ENCODE measurements around the gene TMEM94. TPM values are rescaled to one million over a fixed set of nuclear protein-coding genes. Genes with fewer than 3 reads are reported as not detected.
A peak's percentile ranks its signal among the peaks of the same experiment; 100 is the strongest.
"Not testable (repeated sequence)": the region's sequence is repeated elsewhere in the genome, so short reads cannot be mapped to it uniquely, and the experiment has no call there.

Gene TMEM94
- total and polyA plus RNA-seq, 5 donors from 2014 or later: 4.0 to 94.7 (median 7.1) TPM

DNA sequence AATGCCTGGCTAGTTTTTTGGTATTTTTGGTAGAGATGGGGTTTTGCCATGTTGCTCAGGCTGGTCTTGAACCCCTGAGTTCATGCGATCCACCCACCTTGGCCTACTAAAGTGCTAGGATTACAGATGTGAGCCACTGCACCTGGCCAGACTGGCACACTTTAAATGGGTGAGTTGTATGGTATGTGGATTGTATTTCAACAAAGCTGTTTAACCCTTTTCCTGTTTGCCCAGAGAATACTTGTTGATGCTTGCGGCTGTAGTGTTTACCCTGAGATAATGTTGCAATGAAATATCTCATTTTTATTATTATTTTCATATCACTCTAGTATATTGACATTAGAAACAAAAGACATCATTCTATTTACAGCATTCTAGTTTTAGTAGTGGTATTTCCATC is 17.1 kb upstream of the TMEM94 start:
- no peak for ATAC-seq (ENCODE audit: low read depth in 2 of 2)
- H3K27me3 ChIP-seq (ENCODE audit: control insufficient read depth, insufficient read depth, low read length): no peaks in the 10 kb centered on the region
- H3K4me1 ChIP-seq (ENCODE audit: control insufficient read depth, insufficient read depth, low read length, poor library complexity, severe bottlenecking): peaks cover 14% of the 10 kb centered on the region
- Mint-ChIP-seq H3K36me3 (no peaks in the 10 kb centered on the region), H3K4me1 (peaks cover 0 to 20% (median 11%) of the 10 kb centered on the region in 4 donors), H3K27ac (no peak overlapping the region), H3K27me3 (peaks cover 12% of the 10 kb centered on the region), H3K4me3 (no peak overlapping the region), H3K9me3 (no peaks in the 10 kb centered on the region)
- no peak overlapping the region for H3K27ac ChIP-seq (ENCODE audit: insufficient read depth, low read length, poor library complexity, severe bottlenecking)
- H3K4me3 ChIP-seq (ENCODE audit: low read depth, low read length): no peak overlapping the region
- H3K36me3 ChIP-seq (ENCODE audit: control insufficient read depth, insufficient read depth, low read length): no peaks in the 10 kb centered on the region
- no peaks in the 10 kb centered on the region for H3K9me3 ChIP-seq (ENCODE audit: control insufficient read depth in 2 of 2, low read length in 2 of 2)
- DNase-seq: no peak

DNA sequence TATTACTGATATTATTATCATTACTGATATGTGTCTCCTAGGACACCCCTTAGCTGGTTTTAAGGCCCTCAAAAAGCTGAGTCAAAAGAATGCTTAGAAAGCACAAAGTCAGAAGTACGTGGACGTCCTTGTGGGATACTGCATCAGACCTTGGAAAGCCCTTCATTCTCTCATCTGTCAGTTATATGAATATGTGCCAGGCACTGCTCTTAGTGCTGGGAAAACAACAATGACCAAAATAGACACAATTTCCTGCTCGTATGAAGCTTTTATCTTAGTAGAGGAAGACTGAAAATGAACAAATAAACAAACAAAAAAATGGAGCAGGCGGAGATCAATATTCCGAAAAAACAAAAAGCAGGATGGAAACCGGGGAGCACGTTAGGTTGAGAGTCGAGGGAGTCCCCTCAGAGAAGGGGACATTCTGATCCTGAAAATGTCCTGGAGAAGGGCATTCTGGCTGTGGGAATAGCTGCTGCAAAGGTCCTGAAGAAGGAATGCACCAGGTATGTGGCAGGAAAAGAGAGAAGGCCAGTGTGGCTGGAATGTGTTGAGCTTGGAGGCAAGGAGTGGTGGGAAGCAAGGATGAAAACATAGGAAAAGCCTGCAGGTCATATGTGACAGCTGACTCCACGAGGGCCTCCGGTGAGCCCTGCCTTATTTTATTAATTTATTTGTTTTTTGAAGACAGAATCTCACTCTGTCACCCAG is 15.5 kb upstream of the TMEM94 start:
- Mint-ChIP-seq H3K9me3 (no peaks in the 10 kb centered on the region), H3K27ac (no peak overlapping the region)

DNA sequence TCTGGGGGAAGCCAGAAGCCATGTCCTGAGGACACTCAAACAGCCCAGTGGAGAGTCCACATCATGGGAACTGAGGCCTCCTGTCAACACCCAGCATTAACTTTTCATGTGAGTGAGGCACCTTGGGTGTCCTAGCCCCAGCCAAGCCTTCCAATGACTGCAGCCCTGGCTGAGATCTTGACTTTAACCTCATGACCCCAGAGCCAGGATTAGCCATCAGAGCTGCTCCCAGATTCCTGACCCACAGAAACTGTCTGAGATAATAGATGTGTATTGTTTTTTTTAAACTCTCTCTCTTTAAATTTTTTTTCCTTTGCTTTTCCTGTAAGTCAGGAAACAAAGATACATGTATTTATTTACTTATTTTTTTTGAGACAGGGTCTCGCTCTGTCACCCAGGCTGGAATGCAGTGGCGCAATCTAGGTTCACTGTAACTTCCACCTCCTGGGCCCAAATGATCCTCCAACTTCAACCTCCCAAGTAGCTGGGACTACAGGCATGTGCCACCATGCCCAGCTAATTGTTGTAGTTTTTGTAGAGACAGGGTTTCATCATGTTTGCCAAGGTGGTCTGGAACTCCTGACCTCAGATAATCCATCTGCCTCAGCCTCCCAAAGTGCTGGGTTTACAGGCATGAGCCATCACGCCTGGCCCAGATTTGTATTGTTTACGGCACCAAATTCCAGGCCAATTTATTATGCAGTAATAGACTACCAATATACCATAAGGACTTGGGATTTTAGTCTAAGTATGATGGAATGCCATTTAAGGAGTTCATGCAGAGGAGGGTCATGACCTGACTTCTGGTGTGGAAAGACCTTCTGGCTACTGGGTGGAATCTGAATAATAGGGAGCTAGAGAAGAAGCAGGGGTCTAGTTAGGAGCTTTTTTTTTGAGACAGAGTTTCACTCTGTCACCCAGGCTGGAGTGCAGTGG is 14.0 kb upstream of the TMEM94 start:
- Histone ChIP-seq H3K9me3 (ENCODE audit: control insufficient read depth in 2 of 2, low read length in 2 of 2) (no peaks in the 10 kb centered on the region), H3K36me3 (ENCODE audit: control insufficient read depth, insufficient read depth, low read length) (no peaks in the 10 kb centered on the region), H3K4me1 (ENCODE audit: control insufficient read depth, insufficient read depth, low read length, poor library complexity, severe bottlenecking) (no peaks in the 10 kb centered on the region), H3K4me3 (ENCODE audit: low read depth, low read length) (no peak overlapping the region), H3K27ac (ENCODE audit: insufficient read depth, low read length, poor library complexity, severe bottlenecking) (no peak overlapping the region), H3K27me3 (ENCODE audit: control insufficient read depth, insufficient read depth, low read length) (no peaks in the 10 kb centered on the region)
- peaks cover 0 to 6% (median 2%) of the 10 kb centered on the region in 4 donors for H3K4me1 Mint-ChIP-seq
- no peaks in the 10 kb centered on the region for H3K9me3 Mint-ChIP-seq
- DNase-seq (no peak), ATAC-seq (ENCODE audit: low read depth in 2 of 2) (no peak)
- no peaks in the 10 kb centered on the region for H3K36me3 Mint-ChIP-seq
- H3K27me3 Mint-ChIP-seq: peaks cover 8% of the 10 kb centered on the region
- no peak overlapping the region for H3K27ac Mint-ChIP-seq
- H3K4me3 Mint-ChIP-seq: no peak overlapping the region

More for the DNA sequence above, 15.5 kb upstream of the TMEM94 start:
- peaks cover 0 to 12% (median 6%) of the 10 kb centered on the region in 4 donors for H3K4me1 Mint-ChIP-seq
- Histone ChIP-seq H3K9me3 (ENCODE audit: control insufficient read depth in 2 of 2, low read length in 2 of 2) (no peaks in the 10 kb centered on the region), H3K27me3 (ENCODE audit: control insufficient read depth, insufficient read depth, low read length) (no peaks in the 10 kb centered on the region), H3K4me3 (ENCODE audit: low read depth, low read length) (no peak overlapping the region), H3K27ac (ENCODE audit: insufficient read depth, low read length, poor library complexity, severe bottlenecking) (no peak overlapping the region), H3K4me1 (ENCODE audit: control insufficient read depth, insufficient read depth, low read length, poor library complexity, severe bottlenecking) (peaks cover 4% of the 10 kb centered on the region), H3K36me3 (ENCODE audit: control insufficient read depth, insufficient read depth, low read length) (no peaks in the 10 kb centered on the region)
- no peak for ATAC-seq (ENCODE audit: low read depth in 2 of 2)
- DNase-seq: no peak
- H3K27me3 Mint-ChIP-seq: peaks cover 11% of the 10 kb centered on the region
- H3K4me3 Mint-ChIP-seq: no peak overlapping the region
- no peaks in the 10 kb centered on the region for H3K36me3 Mint-ChIP-seq

DNA sequence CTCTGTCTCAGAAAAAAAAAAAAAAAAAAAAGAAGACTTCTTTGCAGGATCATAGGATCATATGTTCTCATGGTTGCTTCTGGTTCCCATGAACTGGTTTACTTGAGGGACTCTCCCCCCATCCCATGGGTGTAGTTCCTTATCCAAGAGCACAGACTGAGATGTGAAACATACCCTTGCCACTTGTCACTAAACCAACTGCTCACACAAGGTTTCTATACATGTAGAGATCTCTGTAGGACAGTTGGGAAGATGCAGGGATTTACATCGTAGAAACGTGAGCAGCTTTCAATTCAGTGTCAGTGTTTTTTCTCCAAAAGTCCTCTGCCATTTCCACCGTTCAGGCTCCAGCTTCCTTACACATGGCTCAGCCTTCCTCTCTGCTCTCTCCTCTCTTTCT is 11.1 kb upstream of the TMEM94 start:
- Mint-ChIP-seq H3K27me3 (peaks cover 8% of the 10 kb centered on the region), H3K36me3 (no peaks in the 10 kb centered on the region), H3K27ac (no peak overlapping the region), H3K4me1 (peaks cover 0 to 6% (median 0%) of the 10 kb centered on the region in 4 donors), H3K9me3 (no peaks in the 10 kb centered on the region), H3K4me3 (peak overlapping the region in 1 of 4 donors; percentile 68)
- Histone ChIP-seq H3K27ac (ENCODE audit: insufficient read depth, low read length, poor library complexity, severe bottlenecking) (no peak overlapping the region), H3K9me3 (ENCODE audit: control insufficient read depth in 2 of 2, low read length in 2 of 2) (no peaks in the 10 kb centered on the region), H3K27me3 (ENCODE audit: control insufficient read depth, insufficient read depth, low read length) (no peaks in the 10 kb centered on the region), H3K36me3 (ENCODE audit: control insufficient read depth, insufficient read depth, low read length) (no peaks in the 10 kb centered on the region), H3K4me1 (ENCODE audit: control insufficient read depth, insufficient read depth, low read length, poor library complexity, severe bottlenecking) (no peaks in the 10 kb centered on the region), H3K4me3 (ENCODE audit: low read depth, low read length) (no peak overlapping the region)
- no peak for DNase-seq
- ATAC-seq (ENCODE audit: low read depth in 2 of 2): no peak

DNA sequence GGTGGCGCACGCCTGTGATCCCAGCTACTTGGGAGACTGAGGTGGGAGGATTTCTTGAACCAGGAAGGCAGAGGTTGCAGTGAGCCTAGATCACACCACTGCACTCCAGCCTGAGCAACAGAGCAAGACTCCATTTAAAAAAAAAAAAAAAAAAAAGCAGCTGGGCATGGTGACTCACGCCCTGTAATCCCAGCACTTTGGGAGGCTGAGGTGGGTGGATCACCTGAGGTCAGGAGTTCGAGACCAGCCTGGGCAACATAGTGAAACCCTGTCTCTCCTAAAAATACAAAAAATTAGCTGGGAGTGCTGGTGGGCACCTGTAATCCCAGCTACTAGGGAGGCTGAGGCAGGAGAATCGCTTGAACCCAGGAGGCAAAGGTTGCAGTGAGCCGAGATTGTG is 10.5 kb upstream of the TMEM94 start:
- not testable (repeated sequence) for DNase-seq; H3K36me3 Mint-ChIP-seq; H3K27ac ChIP-seq (ENCODE audit: insufficient read depth, low read length, poor library complexity, severe bottlenecking); H3K9me3 Mint-ChIP-seq; ATAC-seq (ENCODE audit: low read depth in 2 of 2); H3K9me3 ChIP-seq (ENCODE audit: control insufficient read depth in 2 of 2, low read length in 2 of 2); H3K27me3 ChIP-seq (ENCODE audit: control insufficient read depth, insufficient read depth, low read length); H3K36me3 ChIP-seq (ENCODE audit: control insufficient read depth, insufficient read depth, low read length); H3K4me3 ChIP-seq (ENCODE audit: low read depth, low read length); H3K27me3 Mint-ChIP-seq; H3K27ac Mint-ChIP-seq; H3K4me1 Mint-ChIP-seq; H3K4me1 ChIP-seq (ENCODE audit: control insufficient read depth, insufficient read depth, low read length, poor library complexity, severe bottlenecking); H3K4me3 Mint-ChIP-seq

DNA sequence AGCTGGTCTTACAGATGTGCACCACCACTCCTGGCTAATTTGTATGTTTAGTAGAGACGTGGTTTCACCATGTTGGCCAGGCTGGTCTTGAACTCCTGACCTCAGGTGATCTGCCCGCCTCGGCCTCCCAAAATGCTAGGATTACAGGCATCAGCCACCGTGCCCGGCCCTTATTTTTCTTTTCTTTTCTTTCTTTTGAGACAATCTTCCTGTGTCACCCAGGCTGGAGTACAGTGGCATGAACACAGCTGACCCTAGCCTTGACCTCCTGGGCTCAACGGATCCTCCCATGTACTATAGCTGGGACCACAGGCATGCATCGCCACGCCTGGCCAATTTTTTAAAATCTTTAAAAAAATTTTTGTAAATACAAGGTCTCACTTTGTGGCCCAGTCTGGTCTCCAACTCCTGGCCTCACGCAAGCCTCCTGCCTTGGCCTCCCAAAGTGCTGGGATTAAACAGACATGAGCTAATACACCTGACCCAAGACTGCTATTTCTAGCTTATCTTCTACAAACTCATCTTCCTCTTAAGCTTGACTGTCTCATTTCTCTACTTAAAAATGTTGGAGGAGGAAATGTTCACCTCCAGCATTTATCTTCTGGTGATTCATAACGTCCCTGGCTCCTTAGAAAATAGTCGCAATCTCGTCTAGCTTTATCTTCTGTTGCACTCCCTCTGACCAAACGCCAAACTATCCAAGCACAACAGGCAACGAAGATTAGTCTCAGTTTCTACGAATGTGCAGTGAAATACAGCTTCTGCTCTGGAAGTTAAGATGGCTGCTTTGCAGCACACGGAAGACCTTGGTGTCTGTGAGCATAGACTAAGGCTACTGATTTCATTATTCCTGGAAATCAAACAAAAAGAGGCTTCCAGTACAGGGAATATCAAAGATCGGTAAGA is 8.2 kb upstream of the TMEM94 start:
- Histone ChIP-seq H3K4me3 (ENCODE audit: low read depth, low read length) (no peak overlapping the region), H3K27ac (ENCODE audit: insufficient read depth, low read length, poor library complexity, severe bottlenecking) (no peak overlapping the region), H3K9me3 (ENCODE audit: control insufficient read depth in 2 of 2, low read length in 2 of 2) (no peaks in the 10 kb centered on the region), H3K36me3 (ENCODE audit: control insufficient read depth, insufficient read depth, low read length) (no peaks in the 10 kb centered on the region), H3K4me1 (ENCODE audit: control insufficient read depth, insufficient read depth, low read length, poor library complexity, severe bottlenecking) (no peaks in the 10 kb centered on the region), H3K27me3 (ENCODE audit: control insufficient read depth, insufficient read depth, low read length) (no peaks in the 10 kb centered on the region)
- no peak for DNase-seq
- Mint-ChIP-seq H3K4me3 (no peak overlapping the region), H3K4me1 (no peaks in the 10 kb centered on the region), H3K36me3 (no peaks in the 10 kb centered on the region), H3K27ac (no peak overlapping the region), H3K27me3 (no peaks in the 10 kb centered on the region), H3K9me3 (no peaks in the 10 kb centered on the region)
- no peak for ATAC-seq (ENCODE audit: low read depth in 2 of 2)

DNA sequence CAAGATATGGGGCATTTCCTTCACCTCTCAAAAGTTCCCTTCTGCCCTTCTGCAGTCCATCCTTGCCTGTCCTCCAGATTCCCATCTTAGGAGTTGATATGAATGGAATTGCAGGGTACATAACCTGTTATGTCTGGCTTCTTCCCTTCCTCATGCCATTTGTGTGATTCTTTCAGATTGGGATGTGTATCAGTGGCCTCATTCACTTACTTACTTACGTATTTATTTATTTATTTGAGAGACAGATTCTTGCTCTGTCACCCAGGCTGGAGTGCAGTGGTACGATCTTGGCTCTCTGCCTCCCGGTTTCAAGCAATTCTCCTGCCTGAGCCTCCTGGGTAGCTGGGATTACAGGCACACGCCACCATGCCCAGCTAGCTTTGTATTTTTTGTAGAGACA is 6.2 kb upstream of the TMEM94 start:
- no peaks in the 10 kb centered on the region for H3K36me3 ChIP-seq (ENCODE audit: control insufficient read depth, insufficient read depth, low read length)
- Mint-ChIP-seq H3K27ac (no peak overlapping the region), H3K9me3 (no peaks in the 10 kb centered on the region), H3K4me3 (peak overlapping the region in 1 of 4 donors; percentile 80), H3K36me3 (no peaks in the 10 kb centered on the region), H3K4me1 (peaks cover 0 to 4% (median 1%) of the 10 kb centered on the region in 4 donors), H3K27me3 (no peaks in the 10 kb centered on the region)
- no peak overlapping the region for H3K4me3 ChIP-seq (ENCODE audit: low read depth, low read length)
- ATAC-seq (ENCODE audit: low read depth in 2 of 2): no peak
- H3K4me1 ChIP-seq (ENCODE audit: control insufficient read depth, insufficient read depth, low read length, poor library complexity, severe bottlenecking): no peaks in the 10 kb centered on the region
- no peaks in the 10 kb centered on the region for H3K9me3 ChIP-seq (ENCODE audit: control insufficient read depth in 2 of 2, low read length in 2 of 2)
- H3K27me3 ChIP-seq (ENCODE audit: control insufficient read depth, insufficient read depth, low read length): no peaks in the 10 kb centered on the region
- H3K27ac ChIP-seq (ENCODE audit: insufficient read depth, low read length, poor library complexity, severe bottlenecking): no peak overlapping the region
- no peak for DNase-seq

All from CD4-positive, CD25-positive, alpha-beta regulatory T cell (primary cell).